Measurements from ENCODE around the gene NLRP1. TPM values are rescaled to one million over a fixed set of nuclear protein-coding genes. Genes with fewer than 3 reads are reported as not detected.

Gene NLRP1
- total and polyA plus RNA-seq, 2 experiments from 2014 or later: 102 to 103 TPM

DNA sequence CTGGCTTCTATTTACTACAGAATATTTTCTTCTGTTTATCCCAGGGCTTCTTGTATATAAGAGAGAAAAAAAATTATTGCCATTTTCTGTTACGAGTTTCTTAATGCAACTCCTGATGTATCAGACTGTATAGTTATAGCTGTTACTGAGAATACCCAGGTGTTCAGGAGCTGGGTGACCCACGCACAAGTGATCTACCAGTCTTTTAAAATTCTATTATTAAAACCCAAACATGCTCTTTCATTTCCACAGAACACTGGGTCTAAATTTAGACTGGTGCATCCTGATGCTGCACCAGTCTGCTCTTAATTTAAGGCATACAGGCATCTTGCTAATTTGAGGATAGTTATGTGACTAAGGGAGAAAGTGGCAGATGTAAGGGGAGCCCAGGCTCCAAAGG, 31.2 kb upstream of the NLRP1 start:
- Histone ChIP-seq H3K36me3 (no peaks in the 10 kb centered on the region), H3K4me1 (ENCODE audit: low read depth) (no peaks in the 10 kb centered on the region), H3K27me3 (no peaks in the 10 kb centered on the region), H3K9me3 (ENCODE audit: low read depth) (no peaks in the 10 kb centered on the region), H3K27ac (no peak overlapping the region), H3K4me3 (no peak overlapping the region)
- no peak for DNase-seq (ENCODE audit: low read depth in 1 of 2, low spot score in 1 of 2)
- TF ChIP-seq CTCF (IDR thresholded peaks at IDR 0.05; ENCODE audit: low read depth, low read length): no peak

DNA sequence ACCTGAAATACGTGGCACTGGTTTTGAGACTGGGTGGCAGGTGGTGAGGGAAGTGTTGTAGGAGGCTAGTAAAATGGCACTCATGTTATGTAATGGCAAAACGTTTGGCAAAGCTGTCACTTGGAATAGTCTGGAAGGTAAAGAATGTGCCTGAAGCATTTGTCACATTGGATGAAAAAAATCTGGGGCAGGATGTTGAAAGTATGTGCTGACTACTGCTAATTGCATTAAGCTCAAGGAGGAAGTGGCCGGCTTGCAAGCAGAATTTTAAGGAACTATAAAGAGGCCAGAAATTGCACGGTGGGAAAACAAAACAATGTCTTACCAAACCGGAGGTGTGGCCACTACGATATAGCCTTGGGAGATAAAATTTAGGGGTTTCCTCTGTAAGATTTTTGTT, 26.6 kb upstream of the NLRP1 start:
- H3K27ac ChIP-seq: no peak overlapping the region
- DNase-seq (ENCODE audit: low read depth in 1 of 2, low spot score in 1 of 2): no peak
- TF ChIP-seq CTCF (IDR thresholded peaks at IDR 0.05; ENCODE audit: low read depth, low read length): no peak

GRCh38 chr17:5608399-5609112, 24.2 kb upstream of the NLRP1 start:
- DNase-seq (ENCODE audit: low read depth in 1 of 2, low spot score in 1 of 2): no peak
- no peaks in the 10 kb centered on the region for H3K36me3 ChIP-seq
- no peak for TF ChIP-seq CTCF (IDR thresholded peaks at IDR 0.05; ENCODE audit: low read depth, low read length)
- no peak overlapping the region for H3K27ac ChIP-seq
- H3K27me3 ChIP-seq: no peaks in the 10 kb centered on the region
- H3K4me3 ChIP-seq: no peak overlapping the region
- H3K9me3 ChIP-seq (ENCODE audit: low read depth): no peaks in the 10 kb centered on the region
- no peaks in the 10 kb centered on the region for H3K4me1 ChIP-seq (ENCODE audit: low read depth)

More for the DNA sequence above, 26.6 kb upstream of the NLRP1 start:
- H3K36me3 ChIP-seq: no peaks in the 10 kb centered on the region
- no peaks in the 10 kb centered on the region for H3K9me3 ChIP-seq (ENCODE audit: low read depth)
- H3K27me3 ChIP-seq: no peaks in the 10 kb centered on the region
- no peak overlapping the region for H3K4me3 ChIP-seq
- H3K4me1 ChIP-seq (ENCODE audit: low read depth): no peaks in the 10 kb centered on the region

DNA sequence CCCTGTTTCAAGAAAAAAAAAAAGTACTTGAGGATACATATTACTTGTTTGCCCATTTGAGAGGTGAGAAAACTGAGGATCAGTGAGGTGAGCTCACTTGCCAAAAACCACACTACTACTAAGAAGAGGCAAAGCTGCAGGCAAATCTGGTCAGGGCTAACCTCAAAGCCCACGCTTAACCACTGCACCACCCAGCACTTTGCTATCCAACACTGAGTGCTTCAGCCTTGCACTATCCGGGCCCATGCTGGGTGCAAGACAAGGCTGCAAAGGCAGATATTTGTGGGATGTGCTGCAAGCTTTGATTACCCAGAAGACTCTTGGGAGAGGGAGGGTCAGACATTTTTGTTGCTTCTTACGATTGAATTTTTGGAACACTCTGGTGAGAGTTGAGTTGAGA, 23.6 kb upstream of the NLRP1 start:
- DNase-seq (ENCODE audit: low read depth in 1 of 2, low spot score in 1 of 2): no peak
- H3K36me3 ChIP-seq: no peaks in the 10 kb centered on the region
- no peak for TF ChIP-seq CTCF (IDR thresholded peaks at IDR 0.05; ENCODE audit: low read depth, low read length)
- H3K4me3 ChIP-seq: no peak overlapping the region
- no peaks in the 10 kb centered on the region for H3K4me1 ChIP-seq (ENCODE audit: low read depth)
- no peak overlapping the region for H3K27ac ChIP-seq
- no peaks in the 10 kb centered on the region for H3K9me3 ChIP-seq (ENCODE audit: low read depth)
- no peaks in the 10 kb centered on the region for H3K27me3 ChIP-seq

DNA sequence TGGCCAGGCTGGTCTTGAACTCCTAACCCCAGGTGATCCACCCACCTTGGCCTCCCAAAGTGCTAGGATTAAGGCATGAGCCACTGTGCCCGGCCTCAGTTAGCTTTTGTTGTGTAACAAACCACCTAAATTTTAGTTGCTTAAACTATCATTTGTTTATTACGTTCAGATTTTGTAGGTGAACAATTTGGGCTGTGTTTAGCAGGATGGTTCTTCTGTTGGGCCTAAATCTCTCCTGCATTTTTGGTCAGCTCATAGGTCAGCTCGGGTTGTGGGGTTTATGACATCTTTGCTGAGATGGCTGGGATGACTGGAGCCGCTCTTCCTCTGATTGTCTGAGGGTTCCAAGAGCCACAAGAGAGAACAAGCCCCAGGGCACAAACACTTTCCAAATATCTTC, 21.1 kb upstream of the NLRP1 start:
- no peak for TF ChIP-seq CTCF (IDR thresholded peaks at IDR 0.05; ENCODE audit: low read depth, low read length)
- no peaks in the 10 kb centered on the region for H3K36me3 ChIP-seq
- no peak overlapping the region for H3K27ac ChIP-seq
- H3K9me3 ChIP-seq (ENCODE audit: low read depth): no peaks in the 10 kb centered on the region
- no peak overlapping the region for H3K4me3 ChIP-seq
- no peaks in the 10 kb centered on the region for H3K27me3 ChIP-seq
- H3K4me1 ChIP-seq (ENCODE audit: low read depth): no peaks in the 10 kb centered on the region
- DNase-seq (ENCODE audit: low read depth in 1 of 2, low spot score in 1 of 2): no peak
